Stimulated activated CD4-positive, alpha-beta T cell treated with anti-CD3 and anti-CD28 coated beads, Interleukin-12 subunit alpha, Interleukin-12 subunit beta, amount 100 ng/mL, for 24 hours (primary cell): ENCODE results near the gene MCM8.

Experiments used
- DNase-seq, 2 experiments: peaks; one replicate each; pipeline ENCODE4 v3.0.0-alpha.2; 2020; ENCODE audit warnings: low read depth in 2 of 2

The MCM8 gene

GRCh38 chr20:5950271-5951031 is at the start of gene MCM8, which contains the start of gene TRMT6:
Gene MCM8 (plus strand): TSS chr20:5950652. CDS start chr20:5952016, 1,364 bp downstream.
Gene TRMT6 (minus strand): TSS chr20:5950533. CDS start chr20:5950405, 128 bp downstream.
- peak; percentile 96 to 98 for DNase-seq

- DNase-seq = no peak
Measured at GRCh38 chr20:5900908-5901307, 49.5 kb upstream of the MCM8 start.

- DNase-seq = no peak
Measured at GRCh38 chr20:5908981-5909380, 41.5 kb upstream of the MCM8 start.

- DNase-seq = no peak
Measured at GRCh38 chr20:5910186-5910585, 40.3 kb upstream of the MCM8 start.

GRCh38 chr20:5913166-5913565 is 37.3 kb upstream of the MCM8 start:
- DNase-seq = no peak

GRCh38 chr20:5914859-5915258 is 35.6 kb upstream of the MCM8 start:
- DNase-seq = no peak

- no peak for DNase-seq
Measured at GRCh38 chr20:5918856-5919625, 31.4 kb upstream of the MCM8 start.

- no peak for DNase-seq
Measured at GRCh38 chr20:5919626-5920544, 30.6 kb upstream of the MCM8 start.

GRCh38 chr20:5920581-5920980 is 29.9 kb upstream of the MCM8 start:
- DNase-seq = no peak

- no peak for DNase-seq
Measured at GRCh38 chr20:5923493-5923892, 27.0 kb upstream of the MCM8 start.

GRCh38 chr20:5925551-5925950 is 24.9 kb upstream of the MCM8 start:
- no peak for DNase-seq

- no peak for DNase-seq
Measured at GRCh38 chr20:5927749-5928462, 22.5 kb upstream of the MCM8 start.

GRCh38 chr20:5928836-5929715 is 21.4 kb upstream of the MCM8 start:
- no peak for DNase-seq

- DNase-seq = no peak
Measured at GRCh38 chr20:5931411-5931810, 19.0 kb upstream of the MCM8 start.

- DNase-seq = no peak
Measured at GRCh38 chr20:5932796-5933195, 17.7 kb upstream of the MCM8 start.

- no peak for DNase-seq
Measured at GRCh38 chr20:5933802-5934436, 16.5 kb upstream of the MCM8 start.

GRCh38 chr20:5935384-5935783 is 15.1 kb upstream of the MCM8 start:
- no peak for DNase-seq

GRCh38 chr20:5936238-5936637 is 14.2 kb upstream of the MCM8 start:
- DNase-seq = no peak

- DNase-seq = no peak
Measured at GRCh38 chr20:5938456-5939029, 11.9 kb upstream of the MCM8 start.
